Skeletal muscle tissue (tissue), 2 donors: ENCODE measurements around the gene FAM53A. TPM values are rescaled to one million over a fixed set of nuclear protein-coding genes. Genes with fewer than 3 reads are reported as not detected.

ENCODE experiments used
- small RNA-seq: library from RNA; depleted of rRNA; stranded (forward); fragments of <200 nt; gene quantifications from one replicate; pipeline ENCODE3, GENCODE V24; 2014
- total RNA-seq: library from RNA; depleted of rRNA; stranded (reverse); fragments of >200 nt; gene quantifications from one replicate; pipeline ENCODE4 v1.2.3, GENCODE V29; 2014

The FAM53A gene
- total RNA-seq, 1 donor from 2014 or later: 0.52 TPM

Small RNA genes within 50 kb of the gene (small RNA-seq; reads per million reads assigned to genes)
- not detected for gene RF00019

Other genes starting within 250 kb of the FAM53A start
- gene SLBP, start 28.0 kb upstream of the FAM53A start, total RNA-seq: 23.5 TPM
- 7.3 TPM for gene TMEM129, start 37.0 kb upstream of the FAM53A start, total RNA-seq
- 3.7 TPM for gene TACC3, start 37.2 kb upstream of the FAM53A start, total RNA-seq
- 0.52 TPM for gene FGFR3, start 109.0 kb upstream of the FAM53A start, total RNA-seq
- 32.4 TPM for gene LETM1, start 171.8 kb upstream of the FAM53A start, total RNA-seq
- gene NSD2, start 187.1 kb upstream of the FAM53A start, total RNA-seq: 41.8 TPM